Kidney epithelial cell (primary cell): ENCODE results near the gene CDK1. TPM values are rescaled to one million over a fixed set of nuclear protein-coding genes. Genes with fewer than 3 reads are reported as not detected.

Experiments used
- DNase-seq: peaks from one replicate; pipeline ENCODE4 v3.0.0-alpha.2; 2010; ENCODE audit warnings: low read depth
- H3K27me3 ChIP-seq: 2 replicates; pipeline ENCODE4 v1.6.0; 2011; ENCODE audit warnings: low read length; ENCODE audit not compliant: control insufficient read depth, insufficient read depth
- H3K36me3 ChIP-seq: 2 replicates; pipeline ENCODE4 v1.5.1; 2011; ENCODE audit warnings: low read length; ENCODE audit not compliant: control insufficient read depth, insufficient read depth
- H3K4me3 ChIP-seq: 2 replicates; pipeline ENCODE4 v1.5.1; 2011; ENCODE audit warnings: low read depth, mild to moderate bottlenecking, control low read depth, low read length
- CTCF ChIP-seq: IDR thresholded peaks from 2 replicates; pipeline ENCODE4 v1.5.1; 2011; ENCODE audit warnings: mild to moderate bottlenecking, moderate library complexity, low read length, control low read depth, inconsistent platforms; ENCODE audit not compliant: insufficient read depth, poor library complexity, severe bottlenecking
- total RNA-seq: library from RNA; depleted of rRNA; stranded (reverse); fragments of >200 nt; gene quantifications from 2 replicates; pipeline ENCODE4 v1.2.3, GENCODE V29; 2015

CDK1 gene
- total RNA-seq, 1 donor from 2014 or later, result 16.2 TPM

DNA sequence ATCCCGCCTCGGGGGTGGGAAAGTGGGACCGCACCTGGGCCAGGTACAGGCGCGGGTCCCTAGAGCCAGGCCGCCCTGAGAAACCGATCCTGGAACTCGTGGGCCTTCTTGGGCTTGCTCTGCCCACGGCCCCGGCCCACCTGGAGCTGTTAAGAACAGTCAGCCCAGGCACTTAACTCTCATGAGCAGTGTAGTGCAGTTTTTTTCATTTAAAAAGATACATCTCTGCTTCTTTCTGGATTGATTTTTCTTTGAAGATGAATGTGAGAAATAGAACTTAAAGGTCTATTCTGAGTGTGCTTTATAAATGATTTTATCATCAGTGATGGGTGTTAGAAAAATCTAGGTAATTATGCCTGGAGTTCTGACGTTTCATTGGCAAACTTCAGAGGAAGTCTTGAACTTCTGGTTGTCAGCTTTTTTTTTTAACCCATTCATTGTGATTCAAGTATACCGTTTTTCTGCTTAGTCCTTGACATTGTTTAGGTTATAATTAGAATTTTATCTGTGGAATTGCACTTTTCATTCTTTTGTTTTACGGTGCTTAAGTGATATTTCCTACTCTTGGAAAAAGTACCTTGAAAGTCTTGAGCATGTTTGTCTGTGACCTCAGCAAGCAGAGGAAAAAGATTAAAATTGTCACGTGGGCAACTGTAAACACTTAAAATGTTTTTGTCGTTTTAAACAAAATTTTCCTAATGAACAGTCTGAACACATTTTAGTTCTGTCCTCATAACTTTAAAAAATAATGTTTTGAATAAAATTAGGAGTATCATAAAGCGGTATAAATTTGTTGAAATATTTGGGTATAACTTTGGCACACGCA is 906 bp downstream of the CDK1 start:
- Histone ChIP-seq H3K27me3 (no peaks in the 10 kb centered on the region), H3K36me3 (no peaks in the 10 kb centered on the region), H3K4me3 (peak overlapping the region; percentile 47)
- TF ChIP-seq CTCF, result no peak
- DNase-seq, result no peak

- H3K4me3 ChIP-seq, result no peak overlapping the region
- no peak for DNase-seq
- H3K36me3 ChIP-seq, result no peaks in the 10 kb centered on the region
- H3K27me3 ChIP-seq, result no peaks in the 10 kb centered on the region
- TF ChIP-seq CTCF, result no peak
Observed at GRCh38 chr10:60781661-60782060, 3.4 kb downstream of the CDK1 start.

DNA sequence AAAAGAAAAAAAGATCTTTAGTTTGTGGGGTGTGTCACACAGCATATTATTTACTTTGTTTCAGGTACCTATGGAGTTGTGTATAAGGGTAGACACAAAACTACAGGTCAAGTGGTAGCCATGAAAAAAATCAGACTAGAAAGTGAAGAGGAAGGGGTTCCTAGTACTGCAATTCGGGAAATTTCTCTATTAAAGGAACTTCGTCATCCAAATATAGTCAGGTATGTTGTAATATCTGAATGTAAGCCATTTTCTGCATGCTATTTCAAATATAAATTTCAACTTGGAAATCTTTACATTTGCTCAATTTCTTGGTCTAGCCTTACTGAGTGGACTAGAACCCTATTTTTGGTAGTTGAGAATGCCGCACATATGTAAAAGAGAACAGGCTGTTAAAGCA is 6.4 kb downstream of the CDK1 start:
- no peak for TF ChIP-seq CTCF

DNA sequence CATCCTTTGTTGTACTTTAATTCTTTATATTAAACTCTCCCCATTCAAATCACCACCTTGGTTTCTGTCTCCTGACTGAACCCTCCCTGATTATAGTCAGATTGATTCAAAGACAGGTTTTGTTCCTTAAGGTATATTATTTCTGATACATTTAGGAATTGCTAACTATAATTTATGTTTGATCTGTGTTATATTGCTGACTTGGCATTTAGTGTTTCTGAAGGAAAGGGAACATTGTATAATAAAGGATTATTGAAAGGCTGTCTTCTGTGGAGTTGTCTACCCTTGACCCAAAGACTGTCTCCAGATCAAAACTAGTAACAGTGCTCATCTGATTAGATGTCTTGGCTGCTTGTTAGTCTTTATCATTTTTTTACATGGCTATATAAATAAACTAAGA is 10.3 kb downstream of the CDK1 start:
- no peak for TF ChIP-seq CTCF
- Histone ChIP-seq H3K4me3 (no peak overlapping the region), H3K36me3 (no peaks in the 10 kb centered on the region), H3K27me3 (no peaks in the 10 kb centered on the region)
- no peak for DNase-seq

More for the DNA sequence above, 6.4 kb downstream of the CDK1 start:
- H3K4me3 ChIP-seq, result no peak overlapping the region
- DNase-seq, result no peak
- H3K36me3 ChIP-seq, result no peaks in the 10 kb centered on the region
- H3K27me3 ChIP-seq, result no peaks in the 10 kb centered on the region

- TF ChIP-seq CTCF, result no peak
- DNase-seq, result no peak
- H3K36me3 ChIP-seq, result no peaks in the 10 kb centered on the region
- H3K27me3 ChIP-seq, result no peaks in the 10 kb centered on the region
- H3K4me3 ChIP-seq, result no peak overlapping the region
Observed at GRCh38 chr10:60789340-60789739, 11.1 kb downstream of the CDK1 start.

DNA sequence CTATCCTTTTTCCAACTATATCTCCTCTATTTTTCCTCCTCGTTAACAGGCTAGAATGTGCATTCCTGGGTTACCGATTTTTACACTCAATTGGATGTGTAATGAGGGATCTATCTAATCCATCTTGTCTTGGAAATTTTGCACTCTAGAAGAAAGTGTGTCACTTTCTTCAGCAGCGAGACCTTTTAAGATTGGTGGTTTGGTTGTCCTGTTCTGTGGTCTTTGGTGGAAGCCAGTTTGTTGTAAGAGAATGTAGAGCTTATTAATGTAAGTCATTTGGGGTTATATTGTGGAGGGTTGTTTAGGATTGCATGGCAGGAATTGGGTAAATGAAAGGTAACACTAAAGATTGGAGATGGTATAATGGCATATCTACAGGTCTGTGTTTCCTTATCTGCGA is 16.7 kb downstream of the CDK1 start:
- no peak for TF ChIP-seq CTCF
- no peaks in the 10 kb centered on the region for H3K36me3 ChIP-seq
- H3K4me3 ChIP-seq, result no peak overlapping the region
- H3K27me3 ChIP-seq, result no peaks in the 10 kb centered on the region
- no peak for DNase-seq
